H9 (cell line): ENCODE measurements around the gene ZNF586. TPM values are rescaled to one million over a fixed set of nuclear protein-coding genes. Genes with fewer than 3 reads are reported as not detected.

Experiments
- DNase-seq: peaks from one replicate; pipeline ENCODE4 v3.0.0-alpha.2; 2017
- H2AFZ ChIP-seq: one replicate; pipeline ENCODE4 v1.6.1; 2013; ENCODE audit warnings: mild to moderate bottlenecking, low read length, control low read depth, moderate library complexity
- H2AK5ac ChIP-seq: 2 replicates; pipeline ENCODE4 v1.6.1; 2013; ENCODE audit warnings: low read length, control low read depth, mixed read lengths; ENCODE audit not compliant: insufficient read length
- H2BK120ac ChIP-seq: one replicate; pipeline ENCODE4 v1.6.1; 2013; ENCODE audit warnings: low read depth, mild to moderate bottlenecking, low read length, control low read depth, inconsistent platforms; ENCODE audit not compliant: poor library complexity, severe bottlenecking
- H2BK12ac ChIP-seq: 2 replicates; pipeline ENCODE4 v1.6.1; 2013; ENCODE audit warnings: low read length, control low read depth, mixed read lengths, low read depth; ENCODE audit not compliant: insufficient read length
- H2BK15ac ChIP-seq: 2 replicates; pipeline ENCODE4 v1.6.1; 2013; ENCODE audit warnings: low read depth, low read length, control low read depth
- H2BK20ac ChIP-seq: one replicate; pipeline ENCODE4 v1.6.1; 2013; ENCODE audit warnings: low read depth, mild to moderate bottlenecking, low read length, control low read depth, inconsistent platforms; ENCODE audit not compliant: poor library complexity, severe bottlenecking
- H2BK5ac ChIP-seq: 2 replicates; pipeline ENCODE4 v1.6.1; 2013; ENCODE audit warnings: low read length, control low read depth, mixed read lengths; ENCODE audit not compliant: insufficient read length
- H3K14ac ChIP-seq: 2 replicates; pipeline ENCODE4 v1.6.1; 2013; ENCODE audit warnings: low read length, control low read depth; ENCODE audit not compliant: insufficient read depth
- H3K18ac ChIP-seq: 2 replicates; pipeline ENCODE4 v1.6.1; 2013; ENCODE audit warnings: low read depth, mild to moderate bottlenecking, mixed read lengths, low read length, control low read depth; ENCODE audit not compliant: insufficient read length
- H3K23ac ChIP-seq: 2 replicates; pipeline ENCODE4 v1.6.1; 2013; ENCODE audit warnings: low read length, control low read depth, mixed read lengths, low read depth; ENCODE audit not compliant: insufficient read length
- H3K23me2 ChIP-seq: 2 replicates; pipeline ENCODE4 v1.6.1; 2013; ENCODE audit warnings: low read depth, mild to moderate bottlenecking, mixed read lengths, low read length, control low read depth; ENCODE audit not compliant: insufficient read length, poor library complexity, severe bottlenecking
- H3K27ac ChIP-seq: 2 replicates; pipeline ENCODE4 v1.5.1; 2013; ENCODE audit warnings: low read length, control low read depth, mixed read lengths, low read depth; ENCODE audit not compliant: insufficient read length
- H3K27me3 ChIP-seq: 2 replicates; pipeline ENCODE4 v1.6.1; 2013; ENCODE audit warnings: low read length, control low read depth, inconsistent platforms; ENCODE audit not compliant: insufficient read depth
- H3K4ac ChIP-seq: 2 replicates; pipeline ENCODE4 v1.6.1; 2013; ENCODE audit warnings: low read depth, mild to moderate bottlenecking, control low read depth, inconsistent platforms, low read length, moderate library complexity
- H3K4me1 ChIP-seq: 2 replicates; pipeline ENCODE4 v1.6.1; 2013; ENCODE audit warnings: low read length, control low read depth, inconsistent platforms; ENCODE audit not compliant: insufficient read depth
- H3K4me2 ChIP-seq: 2 replicates; pipeline ENCODE4 v1.6.1; 2013; ENCODE audit warnings: low read length, control low read depth, mixed read lengths; ENCODE audit not compliant: insufficient read length, insufficient read depth
- H3K56ac ChIP-seq: 2 replicates; pipeline ENCODE4 v1.6.1; 2013; ENCODE audit warnings: low read depth, mild to moderate bottlenecking, mixed read lengths, low read length, control low read depth; ENCODE audit not compliant: insufficient read length
- H3K79me1 ChIP-seq: 2 replicates; pipeline ENCODE4 v1.6.1; 2013; ENCODE audit warnings: low read depth, mild to moderate bottlenecking, moderate library complexity, low read length, control low read depth, inconsistent platforms; ENCODE audit not compliant: insufficient read depth, poor library complexity, severe bottlenecking
- H3K79me2 ChIP-seq: 2 replicates; pipeline ENCODE4 v1.6.1; 2013; ENCODE audit warnings: low read length, control low read depth, inconsistent platforms; ENCODE audit not compliant: insufficient read depth
- H3K9ac ChIP-seq: 2 replicates; pipeline ENCODE4 v1.6.1; 2013; ENCODE audit warnings: low read length, control low read depth, mixed read lengths; ENCODE audit not compliant: insufficient read length; ENCODE audit errors: extremely low read depth
- H3K9me3 ChIP-seq: one replicate; pipeline ENCODE4 v1.6.1; 2013; ENCODE audit warnings: low read depth, low read length, inconsistent platforms; ENCODE audit not compliant: control insufficient read depth
- H3T11ph ChIP-seq: one replicate; pipeline ENCODE4 v1.6.1; 2013; ENCODE audit warnings: mild to moderate bottlenecking, low read length, control low read depth, inconsistent platforms
- H4K20me1 ChIP-seq: one replicate; pipeline ENCODE4 v1.6.1; 2013; ENCODE audit not compliant: control insufficient read depth, insufficient read length, insufficient read depth
- H4K5ac ChIP-seq: 2 replicates; pipeline ENCODE4 v1.6.1; 2013; ENCODE audit warnings: low read depth, mild to moderate bottlenecking, mixed read lengths, low read length, control low read depth; ENCODE audit not compliant: insufficient read length
- H4K8ac ChIP-seq: replicated peaks from 2 replicates; pipeline ENCODE4 v1.6.1; 2013; ENCODE audit warnings: low read length, control low read depth, mixed read lengths, low read depth; ENCODE audit not compliant: insufficient read length
- H4K91ac ChIP-seq: 2 replicates; pipeline ENCODE4 v1.6.1; 2013; ENCODE audit warnings: low read depth, mild to moderate bottlenecking, moderate library complexity, mixed read lengths, low read length, control low read depth; ENCODE audit not compliant: insufficient read length
- H3K27ac Mint-ChIP-seq, 3 experiments: 2 replicates in 2 of 3; 3 replicates in 1 of 3; pipeline ENCODE4 v1.8.0; 2020 to 2021; ENCODE audit warnings: mixed read lengths in 3 of 3, mild to moderate bottlenecking in 1 of 3, moderate library complexity in 1 of 3
- H3K27me3 Mint-ChIP-seq: 2 replicates; pipeline ENCODE4 v1.8.0; 2021; ENCODE audit warnings: low read depth, mild to moderate bottlenecking, moderate library complexity, mixed read lengths
- H3K36me3 Mint-ChIP-seq, 3 experiments: 2 replicates in 2 of 3; 3 replicates in 1 of 3; pipeline ENCODE4 v1.8.0; 2020 to 2021; ENCODE audit warnings: low read depth in 3 of 3, mixed read lengths in 3 of 3; ENCODE audit not compliant: insufficient read depth in 1 of 3
- H3K4me1 Mint-ChIP-seq, 2 experiments: 2 replicates each; pipeline ENCODE4 v1.8.0; 2020; ENCODE audit warnings: mixed read lengths in 2 of 2
- H3K4me3 Mint-ChIP-seq, 2 experiments: 2 replicates in 1 of 2; 3 replicates in 1 of 2; pipeline ENCODE4 v1.8.0; 2020 to 2021; ENCODE audit warnings: mild to moderate bottlenecking in 2 of 2, mixed read lengths in 2 of 2, moderate library complexity in 1 of 2
- H3K9me3 Mint-ChIP-seq, 2 experiments: 2 replicates in 1 of 2; 3 replicates in 1 of 2; pipeline ENCODE4 v1.8.0; 2020; ENCODE audit warnings: mild to moderate bottlenecking in 2 of 2, mixed read lengths in 2 of 2, moderate library complexity in 1 of 2
- WGBS: extraction: QIAGEN DNeasy Blood & Tissue Kit; methylation state at CpG from one replicate; pipeline ENCODE4 v1.1.7; 2013; ENCODE audit warnings: missing lambda C conversion rate, low lambda C conversion rate, mixed read lengths; ENCODE audit not compliant: insufficient read length; ENCODE audit errors: extremely low coverage; 5-methylcytosine and 5-hydroxymethylcytosine counted together
- total RNA-seq: library from RNA; stranded (reverse); gene quantifications from 2 replicates; pipeline ENCODE4 v1.2.1, GENCODE V29; 2021
- TF ChIP-seq, protein P1 (sequence below): fragments of 200-600 bp; sonication (generic); conservative IDR thresholded peaks from 3 replicates; pipeline ENCODE4 v1.8.0; 2021; ENCODE audit warnings: antibody characterized with exemption, mild to moderate bottlenecking

Gene ZNF586
- total RNA-seq, 1 experiment from 2014 or later, result 17.6 TPM

GRCh38 chr19:57816652-57817051, 47.2 kb downstream of the ZNF586 start:
- peaks cover 0 to 2% of the 10 kb centered on the region in 2 experiments; a peak in 1 of 5 replicates for H3K9me3 Mint-ChIP-seq
- H3K23ac ChIP-seq, result no peak overlapping the region
- no peak overlapping the region for H2BK20ac ChIP-seq
- H2BK5ac ChIP-seq, result no peak overlapping the region
- TF ChIP-seq, protein P1, sequence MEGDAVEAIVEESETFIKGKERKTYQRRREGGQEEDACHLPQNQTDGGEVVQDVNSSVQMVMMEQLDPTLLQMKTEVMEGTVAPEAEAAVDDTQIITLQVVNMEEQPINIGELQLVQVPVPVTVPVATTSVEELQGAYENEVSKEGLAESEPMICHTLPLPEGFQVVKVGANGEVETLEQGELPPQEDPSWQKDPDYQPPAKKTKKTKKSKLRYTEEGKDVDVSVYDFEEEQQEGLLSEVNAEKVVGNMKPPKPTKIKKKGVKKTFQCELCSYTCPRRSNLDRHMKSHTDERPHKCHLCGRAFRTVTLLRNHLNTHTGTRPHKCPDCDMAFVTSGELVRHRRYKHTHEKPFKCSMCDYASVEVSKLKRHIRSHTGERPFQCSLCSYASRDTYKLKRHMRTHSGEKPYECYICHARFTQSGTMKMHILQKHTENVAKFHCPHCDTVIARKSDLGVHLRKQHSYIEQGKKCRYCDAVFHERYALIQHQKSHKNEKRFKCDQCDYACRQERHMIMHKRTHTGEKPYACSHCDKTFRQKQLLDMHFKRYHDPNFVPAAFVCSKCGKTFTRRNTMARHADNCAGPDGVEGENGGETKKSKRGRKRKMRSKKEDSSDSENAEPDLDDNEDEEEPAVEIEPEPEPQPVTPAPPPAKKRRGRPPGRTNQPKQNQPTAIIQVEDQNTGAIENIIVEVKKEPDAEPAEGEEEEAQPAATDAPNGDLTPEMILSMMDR, result no peak
- H2BK15ac ChIP-seq, result no peak overlapping the region
- H3K9me3 ChIP-seq, result no peaks in the 10 kb centered on the region
- peaks cover 36 to 37% of the 10 kb centered on the region in 2 experiments for H3K4me1 Mint-ChIP-seq
- H3K27me3 Mint-ChIP-seq, result no peaks in the 10 kb centered on the region
- no peak overlapping the region for H3K9ac ChIP-seq
- no peak overlapping the region for H4K91ac ChIP-seq
- H2AFZ ChIP-seq, result no peak overlapping the region
- no peaks in the 10 kb centered on the region for H3K27me3 ChIP-seq
- H3K27ac Mint-ChIP-seq, result no peak overlapping the region; a peak in 1 of 7 replicates
- peaks cover 14% of the 10 kb centered on the region for H3K23me2 ChIP-seq
- H3T11ph ChIP-seq, result no peak overlapping the region
- H2AK5ac ChIP-seq, result no peak overlapping the region
- H4K5ac ChIP-seq, result no peak overlapping the region
- no peak overlapping the region for H3K56ac ChIP-seq
- H3K4me3 Mint-ChIP-seq, result no peak overlapping the region
- no peak overlapping the region for H3K27ac ChIP-seq
- DNase-seq, result no peak
- no peak overlapping the region for H3K14ac ChIP-seq
- no peaks in the 10 kb centered on the region for H4K20me1 ChIP-seq
- H3K4ac ChIP-seq, result no peak overlapping the region
- H4K8ac ChIP-seq, result no peak overlapping the region
- H3K18ac ChIP-seq, result no peak overlapping the region
- no peak overlapping the region for H3K4me2 ChIP-seq
- H3K36me3 Mint-ChIP-seq, result peaks cover 14 to 30% (median 29%) of the 10 kb centered on the region in 3 experiments
- H3K79me2 ChIP-seq, result peaks cover 19% of the 10 kb centered on the region; the same call in 1 of the 2 replicates
- H3K79me1 ChIP-seq, result peaks cover 3% of the 10 kb centered on the region
- H2BK12ac ChIP-seq, result no peak overlapping the region
- no peaks in the 10 kb centered on the region; the same call in 1 of the 2 replicates for H3K4me1 ChIP-seq
- H2BK120ac ChIP-seq, result no peak overlapping the region
- WGBS, result no CpG with 5 or more reads among the region's 7 CpGs
